SK-N-MC (cell line): ENCODE measurements around the gene SPATC1L.

Experiments used
- DNase-seq: peaks from one replicate; pipeline ENCODE4 v3.0.0-alpha.2; 2011; ENCODE audit warnings: low read depth, low spot score
- H3K27ac ChIP-seq: fragments of 200-600 bp; sonication (generic); 2 replicates; pipeline ENCODE4 v1.5.1; 2016; ENCODE audit warnings: mixed run types
- H3K36me3 ChIP-seq: fragments of 200-600 bp; sonication (generic); 2 replicates; pipeline ENCODE4 v1.6.1; 2017; ENCODE audit warnings: antibody characterized with exemption, low read length, mixed read lengths; ENCODE audit not compliant: insufficient read depth
- H3K4me3 ChIP-seq: fragments of 200-600 bp; sonication (generic); 2 replicates; pipeline ENCODE4 v1.5.1; 2016
- H3K9ac ChIP-seq: fragments of 200-600 bp; sonication (generic); 2 replicates; pipeline ENCODE4 v1.8.0; 2017; ENCODE audit warnings: mixed run types, mixed read lengths; ENCODE audit not compliant: insufficient read length
- H3K9me3 ChIP-seq: fragments of 200-600 bp; sonication (generic); 2 replicates; pipeline ENCODE4 v1.6.1; 2017; ENCODE audit warnings: low read depth, mild to moderate bottlenecking, antibody characterized with exemption, low read length, moderate library complexity, mixed read lengths
- EZH2 ChIP-seq: fragments of 200-600 bp; sonication (generic); IDR thresholded peaks from one replicate; pipeline ENCODE4 v1.6.1; 2017; ENCODE audit warnings: antibody characterized with exemption
- FOXP2 ChIP-seq: optimal IDR thresholded peaks from 2 replicates; pipeline ENCODE3; 2011; ENCODE audit warnings: mild to moderate bottlenecking, moderate library complexity; ENCODE audit not compliant: insufficient read depth; ENCODE audit errors: extremely low read length, control extremely low read depth
- POLR2AphosphoS5 ChIP-seq: IDR thresholded peaks from 2 replicates; pipeline ENCODE4 v1.6.1; 2012; ENCODE audit warnings: mild to moderate bottlenecking, low read depth, low read length, borderline replicate concordance

Gene SPATC1L

GRCh38 chr21:46195595-46196195, 11.4 kb upstream of the SPATC1L start:
- no peak for DNase-seq
- no peak for TF ChIP-seq POLR2AphosphoS5
- TF ChIP-seq EZH2: no peak
- H3K4me3 ChIP-seq: no peak overlapping the region
- peaks cover 85% of the 10 kb centered on the region for H3K36me3 ChIP-seq
- H3K9me3 ChIP-seq: no peaks in the 10 kb centered on the region
- no peak overlapping the region for H3K27ac ChIP-seq
- no peak overlapping the region for H3K9ac ChIP-seq

- H3K27ac ChIP-seq: no peak overlapping the region
- H3K4me3 ChIP-seq: no peak overlapping the region
- peaks cover 82% of the 10 kb centered on the region for H3K36me3 ChIP-seq
Observed at GRCh38 chr21:46194374-46195334, 10.4 kb upstream of the SPATC1L start.

GRCh38 chr21:46193829-46194373, 9.6 kb upstream of the SPATC1L start:
- Histone ChIP-seq H3K36me3 (peaks cover 82% of the 10 kb centered on the region), H3K4me3 (no peak overlapping the region), H3K27ac (no peak overlapping the region), H3K9ac (no peak overlapping the region), H3K9me3 (no peaks in the 10 kb centered on the region)
- DNase-seq: no peak
- TF ChIP-seq EZH2 (no peak), FOXP2 (no peak), POLR2AphosphoS5 (no peak)

More at GRCh38 chr21:46194374-46195334, 10.4 kb upstream of the SPATC1L start:
- Histone ChIP-seq H3K9me3 (no peaks in the 10 kb centered on the region), H3K9ac (no peak overlapping the region)
- TF ChIP-seq EZH2 (no peak), FOXP2 (no peak), POLR2AphosphoS5 (no peak)
- no peak for DNase-seq

- Histone ChIP-seq H3K9me3 (no peaks in the 10 kb centered on the region), H3K36me3 (peaks cover 78% of the 10 kb centered on the region)
Observed at GRCh38 chr21:46191686-46192575, 7.7 kb upstream of the SPATC1L start.

GRCh38 chr21:46191257-46191685, 7.0 kb upstream of the SPATC1L start:
- Histone ChIP-seq H3K4me3 (no peak overlapping the region), H3K9ac (no peak overlapping the region), H3K36me3 (peaks cover 71% of the 10 kb centered on the region), H3K27ac (no peak overlapping the region), H3K9me3 (no peaks in the 10 kb centered on the region)
- no peak for TF ChIP-seq FOXP2
- TF ChIP-seq EZH2: no peak
- no peak for TF ChIP-seq POLR2AphosphoS5
- DNase-seq: no peak

More at GRCh38 chr21:46191686-46192575, 7.7 kb upstream of the SPATC1L start:
- TF ChIP-seq EZH2: no peak
- no peak for TF ChIP-seq FOXP2
- TF ChIP-seq POLR2AphosphoS5: no peak
- Histone ChIP-seq H3K9ac (no peak overlapping the region), H3K27ac (no peak overlapping the region), H3K4me3 (no peak overlapping the region)
- no peak for DNase-seq

- no peak overlapping the region for H3K4me3 ChIP-seq
- DNase-seq: no peak
- no peak overlapping the region for H3K27ac ChIP-seq
- no peak overlapping the region for H3K9ac ChIP-seq
- H3K36me3 ChIP-seq: peaks cover 65% of the 10 kb centered on the region; the same call in 1 of the 2 replicates
- H3K9me3 ChIP-seq: no peaks in the 10 kb centered on the region
- no peak for TF ChIP-seq FOXP2
- TF ChIP-seq POLR2AphosphoS5: no peak
- TF ChIP-seq EZH2: no peak
Observed at GRCh38 chr21:46190491-46191131, 6.4 kb upstream of the SPATC1L start.

GRCh38 chr21:46189959-46190490, 5.8 kb upstream of the SPATC1L start:
- TF ChIP-seq FOXP2 (no peak), EZH2 (no peak), POLR2AphosphoS5 (no peak)
- Histone ChIP-seq H3K36me3 (peaks cover 59% of the 10 kb centered on the region; the same call in 1 of the 2 replicates), H3K9ac (no peak overlapping the region), H3K9me3 (no peaks in the 10 kb centered on the region), H3K27ac (no peak overlapping the region), H3K4me3 (no peak overlapping the region)
- no peak for DNase-seq
